Muscle of leg (tissue), 9 donors: ENCODE measurements around the gene RGS9. TPM values are rescaled to one million over a fixed set of nuclear protein-coding genes. Genes with fewer than 3 reads are reported as not detected.

Experiments
- polyA plus RNA-seq, 8 donors: library from polyadenylated mRNA; unstranded; fragments of 120-200 nt; gene quantifications; one replicate each; pipeline versions ENCODE4 v1.2.1 to v1.2.3, GENCODE V29; 2013; ENCODE audit warnings: inconsistent platforms in 1 of 8, low replicate concordance in 1 of 8; ENCODE audit not compliant: insufficient read length in 8 of 8, insufficient read depth in 1 of 8
- total RNA-seq: library from RNA; stranded (reverse); fragments of 120-200 nt; gene quantifications from one replicate; pipeline ENCODE4 v1.2.4, GENCODE V29; 2013

Gene RGS9
- total and polyA plus RNA-seq, 9 donors, result 2.5 to 4.2 (median 3.4) TPM

Other genes with a start within 250 kb of the RGS9 start
- gene LRRC37A3, start 217.9 kb upstream of the RGS9 start, total RNA-seq, result 4.5 TPM
- gene LRRC37A3, start 217.9 kb upstream of the RGS9 start, polyA plus RNA-seq, result 10 to 100 TPM in 3 of 8 donors, 1 to 10 TPM in 5; 6.5 to 15.2 (median 8.3) TPM
- 26.2 TPM for gene GNA13, start 80.6 kb upstream of the RGS9 start, total RNA-seq
- gene GNA13, start 80.6 kb upstream of the RGS9 start, polyA plus RNA-seq, result 10 to 100 TPM; 25.7 to 39.7 (median 33.6) TPM